ENCODE results near the gene SLC9A1.

The SLC9A1 gene

GRCh38 chr1:27099587-27100334 is 55.2 kb downstream of the SLC9A1 start (continued):
- no peak for TF ChIP-seq ZNF391 (tag by site-specific recombination; IDR thresholded peaks at IDR 0.05; ENCODE audit: borderline replicate concordance, low read depth)
- TF ChIP-seq ZBTB21 (tag by site-specific recombination; IDR thresholded peaks at IDR 0.05): peak; percentile 7; the same call in 1 of the 2 replicates
- 0 out of 2 replicates have a peak, but pooled peaks have one; percentile 5 for TF ChIP-seq ZBTB8A (tag by site-specific recombination; IDR thresholded peaks at IDR 0.05)
- TF ChIP-seq ZBTB6 (tag by site-specific recombination; IDR thresholded peaks at IDR 0.05): no peak
- TF ChIP-seq ZNF76 (tag by site-specific recombination; IDR thresholded peaks at IDR 0.05; ENCODE audit: borderline replicate concordance, low read depth): no peak
- TF ChIP-seq GLIS2 (tag by site-specific recombination; IDR thresholded peaks at IDR 0.05): peak; percentile 65
- no peak for TF ChIP-seq ZNF707 (tag by site-specific recombination; IDR thresholded peaks at IDR 0.05)
- TF ChIP-seq ELK4 (IDR thresholded peaks at IDR 0.05; ENCODE audit: borderline replicate concordance, low read depth, low read length): no peak
- TF ChIP-seq ZNF169 (tag by site-specific recombination; IDR thresholded peaks at IDR 0.05): no peak
- no peak for TF ChIP-seq BCL6B (tag by site-specific recombination; IDR thresholded peaks at IDR 0.05)
- peak; percentile 40 for TF ChIP-seq SP3 (tag by site-specific recombination; IDR thresholded peaks at IDR 0.05)
- no peak for TF ChIP-seq KLF16 (tag by site-specific recombination; IDR thresholded peaks at IDR 0.05)
- no peak for TF ChIP-seq YY1 (tag by site-specific recombination; IDR thresholded peaks at IDR 0.05)
- TF ChIP-seq KLF17 (tag by site-specific recombination; IDR thresholded peaks at IDR 0.05): no peak; the same call in 1 of the 2 replicates
- TF ChIP-seq SP2 (tag by site-specific recombination; IDR thresholded peaks at IDR 0.05): peak; percentile 71
- no peak for TF ChIP-seq ZNF311 (tag by site-specific recombination; IDR thresholded peaks at IDR 0.05; ENCODE audit: borderline replicate concordance)
- TF ChIP-seq GLIS1 (tag by site-specific recombination; IDR thresholded peaks at IDR 0.05): peak; percentile 82
- TF ChIP-seq ZNF571 (tag by site-specific recombination; IDR thresholded peaks at IDR 0.05): no peak
- no peak for TF ChIP-seq TRIM28 (IDR thresholded peaks at IDR 0.05; ENCODE audit: borderline replicate concordance, low read length)
- TF ChIP-seq ZNF423 (tag by site-specific recombination; IDR thresholded peaks at IDR 0.05): peak; percentile 33; the same call in 1 of the 2 replicates
- peak; percentile 54 for TF ChIP-seq ZNF341 (tag by site-specific recombination; IDR thresholded peaks at IDR 0.05; ENCODE audit: low read depth)
- peak; percentile 70 for TF ChIP-seq ZBTB17 (tag by site-specific recombination; IDR thresholded peaks at IDR 0.05)
- TF ChIP-seq PRDM10 (tag by site-specific recombination; IDR thresholded peaks at IDR 0.05): peak; percentile 10; the same call in 1 of the 2 replicates
- TF ChIP-seq ZBTB44 (tag by site-specific recombination; IDR thresholded peaks at IDR 0.05): no peak
- no peak for TF ChIP-seq ZFP3 (tag by site-specific recombination; IDR thresholded peaks at IDR 0.05; ENCODE audit: low read depth)
- TF ChIP-seq ZNF645 (tag by site-specific recombination; IDR thresholded peaks at IDR 0.05): no peak
- no peak for TF ChIP-seq MYNN (tag by site-specific recombination; IDR thresholded peaks at IDR 0.05; ENCODE audit: borderline replicate concordance)
- no peak for TF ChIP-seq ZNF19 (tag by site-specific recombination; IDR thresholded peaks at IDR 0.05; ENCODE audit: low read depth)

Data from HEK293 (cell line).